Measurements from ENCODE around the gene RPTOR.

The RPTOR gene

GRCh38 chr17:80855196-80855947 lies 310.7 kb downstream of the RPTOR start:
- DNase-seq: no peak

GRCh38 chr17:80855948-80856862 lies 311.6 kb downstream of the RPTOR start:
- DNase-seq: peak; percentile 66 to 80

- no peak for DNase-seq
These were observed 312.5 kb downstream of the RPTOR start for GRCh38 chr17:80856863-80857755.

- no peak for DNase-seq
These were observed 313.1 kb downstream of the RPTOR start for GRCh38 chr17:80857756-80858171.

GRCh38 chr17:80858301-80859001 lies 313.8 kb downstream of the RPTOR start:
- DNase-seq: no peak

GRCh38 chr17:80859002-80859941 lies 314.6 kb downstream of the RPTOR start:
- DNase-seq: no peak

- DNase-seq: no peak
These were observed 315.5 kb downstream of the RPTOR start for GRCh38 chr17:80860101-80860671.

- DNase-seq: no peak
These were observed 316.2 kb downstream of the RPTOR start for GRCh38 chr17:80860703-80861417.

- no peak for DNase-seq
These were observed 316.8 kb downstream of the RPTOR start for GRCh38 chr17:80861418-80861815.

- DNase-seq: peak in 1 of 2 donors; percentile 49
These were observed 317.3 kb downstream of the RPTOR start for GRCh38 chr17:80861892-80862291.

- no peak for DNase-seq
These were observed 317.9 kb downstream of the RPTOR start for GRCh38 chr17:80862481-80862961.

- DNase-seq: no peak
These were observed 318.3 kb downstream of the RPTOR start for GRCh38 chr17:80862978-80863377.

- DNase-seq: no peak
These were observed 319.0 kb downstream of the RPTOR start for GRCh38 chr17:80863626-80864025.

GRCh38 chr17:80864751-80865150 lies 320.1 kb downstream of the RPTOR start:
- no peak for DNase-seq

GRCh38 chr17:80866050-80866793 lies 321.6 kb downstream of the RPTOR start:
- DNase-seq: peak; percentile 66 to 69

GRCh38 chr17:80868022-80868609 lies 323.5 kb downstream of the RPTOR start:
- DNase-seq: no peak

GRCh38 chr17:80869481-80870145 lies 325.0 kb downstream of the RPTOR start:
- DNase-seq: no peak

GRCh38 chr17:80870401-80870800 lies 325.8 kb downstream of the RPTOR start:
- no peak for DNase-seq

Data from CD4-positive, alpha-beta T cell treated with Interleukin-4 for 1 hour (primary cell).